GM12801 (cell line): ENCODE results near the gene COL23A1.

Experiments
- CTCF ChIP-seq: IDR thresholded peaks from one replicate; pipeline ENCODE4 v1.5.1; 2011; ENCODE audit warnings: control low read depth; ENCODE audit not compliant: insufficient read length; ENCODE audit errors: extremely low read depth

COL23A1 gene

GRCh38 chr5:178388386-178389025, 201.7 kb downstream of the COL23A1 start:
- TF ChIP-seq CTCF = no peak

DNA sequence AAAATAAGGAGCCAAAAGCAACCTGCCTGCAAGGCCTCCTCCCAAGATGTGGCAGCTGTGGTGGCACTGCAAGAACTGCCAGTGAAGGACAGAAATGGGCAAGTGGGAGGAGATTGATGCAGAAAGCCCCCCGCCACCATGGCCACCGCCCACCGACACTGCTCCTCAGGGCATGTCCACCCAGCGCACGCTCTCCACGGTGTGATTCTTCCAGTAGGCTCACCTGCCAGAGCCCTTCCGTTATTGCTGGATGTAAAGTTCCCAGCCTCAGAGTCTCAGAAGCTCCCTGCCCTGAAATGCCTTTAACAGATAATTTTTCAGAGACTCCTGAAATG, 202.4 kb downstream of the COL23A1 start:
- TF ChIP-seq CTCF = no peak

DNA sequence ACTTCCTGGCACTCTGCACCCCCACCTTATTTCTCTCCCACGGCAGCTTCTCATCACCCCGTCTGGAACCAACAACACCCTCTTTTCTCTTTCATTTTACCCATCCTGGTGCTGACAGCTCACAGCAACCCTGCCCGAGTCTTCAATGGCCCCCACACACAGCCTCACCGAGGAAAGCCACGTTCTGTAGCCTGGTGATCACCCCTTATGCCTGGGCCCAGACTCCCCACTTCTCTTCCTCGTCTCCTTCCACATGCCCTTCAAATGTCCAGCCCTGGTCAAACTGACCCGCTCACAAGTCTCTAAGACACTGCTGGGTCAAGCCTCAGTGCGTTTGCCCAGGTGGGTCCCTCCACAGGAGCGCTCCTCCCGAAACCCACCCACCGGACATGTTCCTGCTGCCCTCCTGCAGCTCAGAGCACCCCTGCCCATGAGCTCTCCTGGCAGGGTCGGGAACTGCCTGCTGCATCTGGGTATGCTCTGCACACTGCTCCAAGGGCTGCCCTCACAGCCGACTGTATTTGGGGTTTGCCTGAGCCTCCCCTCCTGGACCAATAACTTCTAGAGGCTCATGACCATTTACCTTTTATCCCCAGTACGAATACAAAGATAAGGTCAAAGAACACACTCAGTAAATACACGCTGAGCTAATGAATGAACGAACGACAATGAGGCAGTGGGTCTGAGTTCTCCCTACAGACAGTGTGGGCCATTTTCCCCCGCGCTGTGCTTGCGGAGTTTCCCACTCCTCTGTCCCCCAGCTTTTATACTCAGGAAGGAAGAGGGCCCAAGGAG, 202.9 kb downstream of the COL23A1 start:
- no peak for TF ChIP-seq CTCF

- TF ChIP-seq CTCF = no peak
Observed at GRCh38 chr5:178386336-178386931, 203.8 kb downstream of the COL23A1 start.

DNA sequence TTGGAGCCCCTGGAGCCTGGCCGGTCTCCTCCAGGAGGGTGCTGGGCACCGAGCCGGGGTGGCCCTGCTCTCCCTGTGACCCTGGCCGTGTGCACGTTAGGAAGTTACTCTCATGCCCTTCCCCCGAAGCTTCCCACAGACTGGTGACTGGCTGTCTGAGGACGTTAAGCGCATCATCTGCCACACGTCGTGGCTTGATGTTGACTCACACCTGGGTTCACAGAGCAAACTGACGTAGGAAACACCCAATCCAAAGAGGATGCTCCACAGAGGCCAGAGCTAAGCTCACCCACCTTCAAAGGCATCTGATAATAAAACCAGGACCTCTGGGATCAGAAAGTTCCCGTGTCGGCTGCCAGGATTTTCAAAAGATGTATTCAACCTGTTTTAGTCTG, 204.7 kb downstream of the COL23A1 start:
- no peak for TF ChIP-seq CTCF

- no peak for TF ChIP-seq CTCF
Observed at GRCh38 chr5:178384816-178385495, 205.2 kb downstream of the COL23A1 start.
